Breast epithelium (tissue), 4 donors: Measurements from ENCODE around the gene CNTN6. TPM values are rescaled to one million over a fixed set of nuclear protein-coding genes. Genes with fewer than 3 reads are reported as not detected.

Experiments
- DNase-seq, 2 donors: peaks; one replicate each; pipeline ENCODE4 v3.0.0-alpha.2; 2019; ENCODE audit warnings: low spot score in 2 of 2
- H3K27ac ChIP-seq, 2 donors: fragments of 200-600 bp; sonication (generic) in 1 of 2; one replicate each; pipeline ENCODE4 v1.5.1; 2016 to 2019; ENCODE audit warnings: mild to moderate bottlenecking in 1 of 2
- H3K27me3 ChIP-seq, 2 donors: fragments of 200-600 bp; sonication (generic) in 1 of 2; one replicate each; pipeline versions ENCODE4 v1.5.1 to v1.6.0; 2017 to 2019; ENCODE audit warnings: control low read depth in 1 of 2, mild to moderate bottlenecking in 1 of 2
- H3K36me3 ChIP-seq: fragments of 200-600 bp; one replicate; pipeline ENCODE4 v1.5.1; 2019
- H3K4me1 ChIP-seq, 2 donors: fragments of 200-600 bp; sonication (generic); one replicate each; pipeline ENCODE4 v1.5.1; 2016 to 2019; ENCODE audit warnings: control low read depth in 1 of 2
- H3K4me3 ChIP-seq, 3 donors: fragments of 200-600 bp; sonication (generic); 1 replicate in 2 of 3; 2 replicates in 1 of 3; pipeline ENCODE4 v1.5.1; 2016 to 2019; ENCODE audit warnings: mild to moderate bottlenecking in 3 of 3, moderate library complexity in 2 of 3
- H3K9me3 ChIP-seq, 2 donors: fragments of 200-600 bp; sonication (generic) in 1 of 2; one replicate each; pipeline ENCODE4 v1.5.1; 2016 to 2019; ENCODE audit warnings: control low read depth in 1 of 2
- POLR2A ChIP-seq: fragments of 450-650 bp; IDR thresholded peaks from one replicate; pipeline ENCODE4 v1.6.1; 2016; ENCODE audit warnings: antibody characterized with exemption, mild to moderate bottlenecking, moderate library complexity
- POLR2AphosphoS5 ChIP-seq, 3 donors: sonication (generic); formaldehyde crosslinking; IDR thresholded peaks; one replicate each; pipeline ENCODE4 v1.6.1; 2017; ENCODE audit warnings: antibody characterized with exemption in 3 of 3
- intact Hi-C: fragments of 100-400 bp; cut with DNase I; formaldehyde crosslinking; loops from one replicate; pipeline ENCODE4 v1.15.1; 2023; ENCODE audit warnings: low total_unique reads
- total RNA-seq, 3 donors: library from RNA; depleted of rRNA; stranded (reverse); fragments of >200 nt; gene quantifications; one replicate each; pipeline ENCODE4 v1.1.0, GENCODE V29; 2016
- TF ChIP-seq, protein P1 (sequence below), 3 donors: fragments of 450-650 bp; IDR thresholded peaks; one replicate each; pipeline ENCODE4 v1.5.1; 2016 to 2017; ENCODE audit warnings: antibody characterized with exemption in 3 of 3, mild to moderate bottlenecking in 3 of 3, moderate library complexity in 3 of 3

Gene CNTN6
- total RNA-seq, 3 donors from 2014 or later: under 0.01 to 0.15 TPM; not detected in 1

DNA sequence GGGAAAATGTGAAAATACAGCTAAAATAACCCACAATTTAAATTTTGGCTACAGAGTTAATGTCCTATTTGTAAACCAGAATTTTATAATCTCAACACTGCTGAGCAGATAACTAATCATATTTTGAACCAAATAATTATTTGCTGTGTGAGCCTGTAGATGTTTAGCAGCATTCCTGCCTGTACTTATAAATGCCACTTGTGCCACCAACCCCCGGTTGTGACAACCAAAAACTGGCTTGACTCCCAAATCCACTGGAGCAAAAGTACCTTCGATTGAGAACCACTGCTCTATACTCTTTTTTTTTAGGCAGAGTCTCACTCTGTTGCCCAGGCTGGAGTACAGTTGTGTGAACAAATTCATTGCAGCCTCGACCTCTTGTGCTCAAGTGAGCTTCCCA lies 78.5 kb downstream of the CNTN6 start:
- H3K4me1 ChIP-seq: no peaks in the 10 kb centered on the region
- intact Hi-C loops: no loop called here
- H3K9me3 ChIP-seq: no peaks in the 10 kb centered on the region
- H3K27ac ChIP-seq: no peak overlapping the region
- no peaks in the 10 kb centered on the region for H3K36me3 ChIP-seq
- no peak for DNase-seq
- TF ChIP-seq POLR2A: no peak
- TF ChIP-seq, protein P1, sequence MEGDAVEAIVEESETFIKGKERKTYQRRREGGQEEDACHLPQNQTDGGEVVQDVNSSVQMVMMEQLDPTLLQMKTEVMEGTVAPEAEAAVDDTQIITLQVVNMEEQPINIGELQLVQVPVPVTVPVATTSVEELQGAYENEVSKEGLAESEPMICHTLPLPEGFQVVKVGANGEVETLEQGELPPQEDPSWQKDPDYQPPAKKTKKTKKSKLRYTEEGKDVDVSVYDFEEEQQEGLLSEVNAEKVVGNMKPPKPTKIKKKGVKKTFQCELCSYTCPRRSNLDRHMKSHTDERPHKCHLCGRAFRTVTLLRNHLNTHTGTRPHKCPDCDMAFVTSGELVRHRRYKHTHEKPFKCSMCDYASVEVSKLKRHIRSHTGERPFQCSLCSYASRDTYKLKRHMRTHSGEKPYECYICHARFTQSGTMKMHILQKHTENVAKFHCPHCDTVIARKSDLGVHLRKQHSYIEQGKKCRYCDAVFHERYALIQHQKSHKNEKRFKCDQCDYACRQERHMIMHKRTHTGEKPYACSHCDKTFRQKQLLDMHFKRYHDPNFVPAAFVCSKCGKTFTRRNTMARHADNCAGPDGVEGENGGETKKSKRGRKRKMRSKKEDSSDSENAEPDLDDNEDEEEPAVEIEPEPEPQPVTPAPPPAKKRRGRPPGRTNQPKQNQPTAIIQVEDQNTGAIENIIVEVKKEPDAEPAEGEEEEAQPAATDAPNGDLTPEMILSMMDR (IDR thresholded peaks at IDR 0.05): no peak
- no peak for TF ChIP-seq POLR2AphosphoS5 (IDR thresholded peaks at IDR 0.05)
- H3K27me3 ChIP-seq: no peaks in the 10 kb centered on the region
- H3K4me3 ChIP-seq: no peak overlapping the region

- Histone ChIP-seq H3K36me3 (no peaks in the 10 kb centered on the region), H3K4me3 (no peak overlapping the region), H3K27me3 (no peaks in the 10 kb centered on the region), H3K27ac (no peak overlapping the region), H3K9me3 (no peaks in the 10 kb centered on the region), H3K4me1 (no peaks in the 10 kb centered on the region)
- TF ChIP-seq POLR2AphosphoS5 (IDR thresholded peaks at IDR 0.05): no peak
- TF ChIP-seq, protein P1 (IDR thresholded peaks at IDR 0.05): no peak
- no peak for TF ChIP-seq POLR2A
- DNase-seq: no peak
- intact Hi-C loops: no loop called here
Measured at GRCh38 chr3:1172644-1173043, 79.8 kb downstream of the CNTN6 start.

- H3K36me3 ChIP-seq: no peaks in the 10 kb centered on the region
- H3K4me3 ChIP-seq: no peak overlapping the region
- intact Hi-C loops: no loop called here
- no peaks in the 10 kb centered on the region for H3K27me3 ChIP-seq
- TF ChIP-seq POLR2A (no peak), POLR2AphosphoS5 (IDR thresholded peaks at IDR 0.05) (no peak)
- TF ChIP-seq, protein P1 (IDR thresholded peaks at IDR 0.05): no peak
- H3K27ac ChIP-seq: no peak overlapping the region
- no peak for DNase-seq
- no peaks in the 10 kb centered on the region for H3K4me1 ChIP-seq
- H3K9me3 ChIP-seq: peaks cover 0 to 5% of the 10 kb centered on the region in 2 donors
Measured at GRCh38 chr3:1179146-1179545, 86.3 kb downstream of the CNTN6 start.

GRCh38 chr3:1183320-1184048 lies 90.7 kb downstream of the CNTN6 start:
- intact Hi-C loops: no loop called here
- Histone ChIP-seq H3K27me3 (no peaks in the 10 kb centered on the region), H3K4me3 (no peak overlapping the region), H3K27ac (no peak overlapping the region), H3K36me3 (no peaks in the 10 kb centered on the region), H3K4me1 (no peaks in the 10 kb centered on the region), H3K9me3 (no peaks in the 10 kb centered on the region)
- no peak for DNase-seq
- TF ChIP-seq POLR2A (no peak), POLR2AphosphoS5 (IDR thresholded peaks at IDR 0.05) (no peak)
- TF ChIP-seq, protein P1 (IDR thresholded peaks at IDR 0.05): no peak

DNA sequence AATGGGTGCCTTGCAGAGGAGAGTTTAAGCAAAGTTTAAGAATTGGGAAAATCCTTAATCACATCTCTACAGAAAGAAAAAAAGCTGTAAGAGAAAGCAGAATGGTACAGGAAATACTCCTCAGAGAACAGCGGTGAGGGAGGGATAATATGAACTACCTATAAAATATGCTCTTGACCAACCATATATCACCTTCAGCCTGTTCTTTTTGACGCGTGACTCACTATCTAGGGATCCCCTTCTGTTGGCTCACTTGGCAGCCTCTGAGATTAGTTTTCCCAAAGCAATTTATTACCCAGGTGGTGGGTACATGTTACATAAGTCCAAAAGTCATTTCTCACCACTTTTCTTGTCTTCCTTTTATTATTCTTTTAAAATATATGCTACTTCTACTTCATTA lies 97.7 kb downstream of the CNTN6 start:
- no peaks in the 10 kb centered on the region for H3K9me3 ChIP-seq
- DNase-seq: no peak

More for the DNA sequence above, 97.7 kb downstream of the CNTN6 start:
- no peaks in the 10 kb centered on the region for H3K27me3 ChIP-seq
- no peak for TF ChIP-seq POLR2A
- H3K36me3 ChIP-seq: no peaks in the 10 kb centered on the region
- no peak overlapping the region for H3K27ac ChIP-seq
- no peaks in the 10 kb centered on the region for H3K4me1 ChIP-seq
- H3K4me3 ChIP-seq: no peak overlapping the region
- intact Hi-C loops: no loop called here
